H1 (cell line): ENCODE results near the gene TUBAL3. TPM values are rescaled to one million over a fixed set of nuclear protein-coding genes. Genes with fewer than 3 reads are reported as not detected.

Source experiments
- CTCF ChIA-PET: fragments of 300-600 bp; sonication (Branson Sonifier 250); formaldehyde crosslinking; loops from one replicate; lab custom pipeline; 2021; ENCODE audit not compliant: partially characterized antibody; lab: Charles Lee
- POLR2A ChIA-PET: fragments of 300-600 bp; sonication (Branson Sonifier 250); formaldehyde crosslinking; loops from one replicate; lab custom pipeline; 2021; ENCODE audit warnings: inconsistent platforms; ENCODE audit not compliant: partially characterized antibody; lab: Charles Lee
- DNase-seq, 2 experiments: peaks; one replicate each; pipeline versions ENCODE4 v3.0.0 to v3.0.0-alpha.2; 2010 to 2022; ENCODE audit warnings: low spot score in 2 of 2, low read depth in 1 of 2, mixed read lengths in 1 of 2
- FAIRE-seq: peaks from 2 replicates; lab custom pipeline; 2011; peaks lifted over from hg19 to GRCh38; lab: Jason Lieb, UNC
- H2AFZ ChIP-seq: 2 replicates; pipeline ENCODE4 v1.8.1; 2012; ENCODE audit warnings: low read length, inconsistent platforms
- H2AK5ac ChIP-seq: 2 replicates; pipeline ENCODE4 v1.6.1; 2013; ENCODE audit warnings: low read depth, low read length
- H2BK120ac ChIP-seq: replicated peaks from 2 replicates; pipeline ENCODE3; 2013; ENCODE audit warnings: low read depth, low read length, inconsistent platforms
- H2BK12ac ChIP-seq: 2 replicates; pipeline ENCODE4 v1.6.1; 2013; ENCODE audit warnings: low read depth, low read length
- H2BK15ac ChIP-seq: 2 replicates; pipeline ENCODE4 v1.6.1; 2013; ENCODE audit warnings: low read length
- H2BK20ac ChIP-seq: 2 replicates; pipeline ENCODE4 v1.6.1; 2013; ENCODE audit warnings: low read length
- H2BK5ac ChIP-seq: 2 replicates; pipeline ENCODE4 v1.6.1; 2013; ENCODE audit warnings: low read depth, low read length
- H3K14ac ChIP-seq: 2 replicates; pipeline ENCODE4 v1.6.1; 2013; ENCODE audit warnings: inconsistent platforms; ENCODE audit not compliant: insufficient read length
- H3K18ac ChIP-seq: 2 replicates; pipeline ENCODE4 v1.6.1; 2013; ENCODE audit warnings: low read length; ENCODE audit errors: extremely low read depth
- H3K23ac ChIP-seq: 2 replicates; pipeline ENCODE4 v1.6.1; 2013; ENCODE audit warnings: inconsistent platforms; ENCODE audit not compliant: insufficient read length
- H3K23me2 ChIP-seq: 2 replicates; pipeline ENCODE4 v1.6.1; 2013; ENCODE audit warnings: low read depth, low read length
- H3K27ac ChIP-seq: 2 replicates; pipeline ENCODE4 v1.6.1; 2011; ENCODE audit warnings: low read depth, low read length, inconsistent platforms
- H3K27me3 ChIP-seq, 4 experiments: replicated peaks in 1 of 4; 1 replicate in 1 of 4; 2 replicates in 3 of 4; pipeline versions ENCODE4 v1.6.1 to v1.8.1; 2011 to 2013; ENCODE audit warnings: low read length in 3 of 4, mild to moderate bottlenecking in 3 of 4, inconsistent platforms in 2 of 4, mixed read lengths in 2 of 4, moderate library complexity in 1 of 4; ENCODE audit not compliant: control insufficient read depth in 3 of 4, insufficient read depth in 3 of 4; ENCODE audit errors: extremely low read depth in 1 of 4
- H3K36me3 ChIP-seq, 4 experiments: 2 replicates each; pipeline versions ENCODE4 v1.6.1 to v1.8.1; 2011 to 2013; ENCODE audit warnings: mild to moderate bottlenecking in 4 of 4, low read length in 3 of 4, moderate library complexity in 2 of 4, control low read depth in 1 of 4, inconsistent platforms in 1 of 4; ENCODE audit not compliant: insufficient read depth in 4 of 4, control insufficient read depth in 2 of 4
- H3K4ac ChIP-seq: replicated peaks from 2 replicates; pipeline ENCODE3; 2013; ENCODE audit warnings: low read length, low read depth, mixed read lengths, inconsistent platforms; ENCODE audit not compliant: insufficient read length
- H3K4me1 ChIP-seq, 4 experiments: replicated peaks in 1 of 4; 1 replicate in 1 of 4; 2 replicates in 3 of 4; pipeline versions ENCODE4 v1.6.1 to v1.8.1; 2011 to 2013; ENCODE audit warnings: low read length in 3 of 4, inconsistent platforms in 2 of 4, mixed read lengths in 1 of 4; ENCODE audit not compliant: insufficient read depth in 4 of 4, control insufficient read depth in 3 of 4
- H3K4me2 ChIP-seq, 2 experiments: 2 replicates each; pipeline versions ENCODE4 v1.6.1 to v1.8.1; 2011 to 2013; ENCODE audit warnings: low read depth in 2 of 2, low read length in 2 of 2, control low read depth in 1 of 2, inconsistent platforms in 1 of 2, mild to moderate bottlenecking in 1 of 2; ENCODE audit not compliant: insufficient read depth in 1 of 2
- H3K4me3 ChIP-seq, 4 experiments: fragments of 200-600, 300-600 bp in 1 of 4; sonication (generic), shearing (Covaris generic), sonication (Bioruptor Twin) in 1 of 4; 2 replicates each; pipeline versions ENCODE4 v1.5.1 to v1.8.1; 2011 to 2016; ENCODE audit warnings: low read length in 4 of 4, low read depth in 3 of 4, control low read depth in 2 of 4, inconsistent platforms in 2 of 4, mild to moderate bottlenecking in 2 of 4, mixed read lengths in 1 of 4, moderate library complexity in 1 of 4; ENCODE audit not compliant: insufficient read depth in 2 of 4; ENCODE audit errors: extremely low read depth in 1 of 4
- H3K56ac ChIP-seq: replicated peaks from 2 replicates; pipeline ENCODE3; 2013; ENCODE audit warnings: low read depth, mild to moderate bottlenecking, mixed read lengths, low read length, inconsistent platforms; ENCODE audit not compliant: insufficient read length
- H3K79me1 ChIP-seq: 2 replicates; pipeline ENCODE4 v1.6.1; 2013; ENCODE audit warnings: low read depth, low read length, control low read depth
- H3K79me2 ChIP-seq, 2 experiments: 2 replicates each; pipeline versions ENCODE4 v1.6.1 to v1.8.1; 2012 to 2013; ENCODE audit warnings: low read length in 2 of 2, mild to moderate bottlenecking in 2 of 2, inconsistent platforms in 1 of 2; ENCODE audit not compliant: insufficient read depth in 2 of 2, control insufficient read depth in 1 of 2
- H3K9ac ChIP-seq, 4 experiments: replicated peaks in 1 of 4; 1 replicate in 1 of 4; 2 replicates in 3 of 4; pipeline versions ENCODE4 v1.6.1 to v1.8.1; 2011 to 2013; ENCODE audit warnings: low read depth in 3 of 4, low read length in 3 of 4, control low read depth in 2 of 4, mild to moderate bottlenecking in 2 of 4, moderate library complexity in 2 of 4, inconsistent platforms in 1 of 4; ENCODE audit errors: extremely low read depth in 1 of 4
- H3K9me3 ChIP-seq, 2 experiments: 2 replicates each; pipeline versions ENCODE4 v1.6.1 to v1.8.1; 2012 to 2013; ENCODE audit warnings: mild to moderate bottlenecking in 2 of 2, moderate library complexity in 2 of 2, control low read depth in 1 of 2, inconsistent platforms in 1 of 2, low read depth in 1 of 2, low read length in 1 of 2, mixed read lengths in 1 of 2; ENCODE audit not compliant: insufficient read depth in 2 of 2
- H4K20me1 ChIP-seq, 2 experiments: replicated peaks in 1 of 2; 2 replicates each; pipeline versions ENCODE3 to v1.8.1; 2011 to 2013; ENCODE audit warnings: inconsistent platforms in 2 of 2, low read length in 2 of 2, mild to moderate bottlenecking in 1 of 2; ENCODE audit not compliant: insufficient read depth in 2 of 2, control insufficient read depth in 1 of 2
- H4K5ac ChIP-seq: 2 replicates; pipeline ENCODE4 v1.6.1; 2013; ENCODE audit warnings: low read length, low read depth, mixed read lengths, inconsistent platforms; ENCODE audit not compliant: insufficient read length
- H4K8ac ChIP-seq: 2 replicates; pipeline ENCODE4 v1.8.0; 2013; ENCODE audit warnings: mild to moderate bottlenecking, moderate library complexity, low read length, inconsistent platforms; ENCODE audit not compliant: insufficient read depth; ENCODE audit errors: extremely low read depth
- H4K91ac ChIP-seq: replicated peaks from 2 replicates; pipeline ENCODE3; 2013; ENCODE audit warnings: low read length, mixed read lengths, inconsistent platforms; ENCODE audit not compliant: insufficient read length
- ASH2L ChIP-seq: fragments of 200-600, 300-600 bp; sonication (generic); IDR thresholded peaks from one replicate; pipeline ENCODE4 v1.7.1; 2017; ENCODE audit warnings: low read length
- CBX8 ChIP-seq: fragments of 300-800, 300-1000 bp; sonication (generic); IDR thresholded peaks from 2 replicates; pipeline ENCODE4 v1.7.1; 2016; ENCODE audit warnings: low read depth, low read length, borderline replicate concordance
- CTBP2 ChIP-seq: IDR thresholded peaks from 2 replicates; pipeline ENCODE4 v1.7.0; 2011; ENCODE audit warnings: borderline replicate concordance, mild to moderate bottlenecking, moderate library complexity, mixed read lengths, low read length; ENCODE audit not compliant: insufficient read depth, insufficient read length
- FOSL1 ChIP-seq: IDR thresholded peaks from 2 replicates; pipeline ENCODE4 v1.6.1; 2011; ENCODE audit warnings: mild to moderate bottlenecking, low read depth, low read length, moderate library complexity; ENCODE audit not compliant: insufficient read depth
- KDM1A ChIP-seq: fragments of 200-600, 300-600 bp; sonication (generic); IDR thresholded peaks from 2 replicates; pipeline ENCODE4 v1.7.1; 2016; ENCODE audit warnings: mild to moderate bottlenecking, low read length, borderline replicate concordance
- KDM4A ChIP-seq: IDR thresholded peaks from one replicate; pipeline ENCODE4 v1.7.1; 2012; ENCODE audit warnings: low read depth, mild to moderate bottlenecking, moderate library complexity, low read length, inconsistent platforms; ENCODE audit not compliant: severe bottlenecking
- NANOG ChIP-seq: IDR thresholded peaks from 2 replicates; pipeline ENCODE4 v1.6.1; 2011; ENCODE audit warnings: low read length, low read depth, mild to moderate bottlenecking, inconsistent platforms; ENCODE audit not compliant: insufficient read depth, poor library complexity, severe bottlenecking
- NRF1 ChIP-seq: IDR thresholded peaks from 2 replicates; pipeline ENCODE4 v1.6.1; 2011; ENCODE audit warnings: mild to moderate bottlenecking, low read depth, low read length, improper control_type of control experiment
- RBBP5 ChIP-seq: IDR thresholded peaks from 2 replicates; pipeline ENCODE4 v1.7.1; 2012; ENCODE audit warnings: low read depth, mild to moderate bottlenecking, inconsistent platforms, low read length, moderate library complexity, borderline replicate concordance
- RXRA ChIP-seq: IDR thresholded peaks from 2 replicates; pipeline ENCODE4 v1.6.1; 2011; ENCODE audit warnings: low read depth, mild to moderate bottlenecking, low read length, moderate library complexity; ENCODE audit not compliant: insufficient read depth
- SRF ChIP-seq: IDR thresholded peaks from 2 replicates; pipeline ENCODE4 v1.6.1; 2011; ENCODE audit warnings: mild to moderate bottlenecking, low read depth, low read length, moderate library complexity
- SUZ12 ChIP-seq: fragments of 200-600 bp; sonication (generic); IDR thresholded peaks from 2 replicates; pipeline ENCODE4 v1.6.1; 2012; ENCODE audit warnings: mild to moderate bottlenecking, inconsistent platforms, low read length, moderate library complexity, mixed read lengths
- TCF12 ChIP-seq: IDR thresholded peaks from 2 replicates; pipeline ENCODE4 v1.6.1; 2011; ENCODE audit warnings: low read depth, mild to moderate bottlenecking, low read length
- WGBS, 2 experiments: shearing (Covaris generic) in 1 of 2; methylation state at CpG; one replicate each; pipeline versions ENCODE4 v1.1.6 to v1.1.7; 2013 to 2015; ENCODE audit warnings: low lambda C conversion rate in 2 of 2, mixed read lengths in 2 of 2, inconsistent platforms in 1 of 2, low coverage in 1 of 2, missing lambda C conversion rate in 1 of 2; ENCODE audit not compliant: insufficient replicate concordance in 2 of 2, insufficient coverage in 1 of 2, insufficient read length in 1 of 2; ENCODE audit errors: extremely low coverage in 1 of 2, missing lambda C conversion rate in 1 of 2; 5-methylcytosine and 5-hydroxymethylcytosine counted together
- polyA plus RNA-seq, 7 experiments: library from polyadenylated mRNA; depleted of rRNA in 3 of 7; stranded (reverse) in 5 of 7; unstranded in 2 of 7; fragments of >200 nt in 5 of 7; fragments of 200-250 nt in 2 of 7; gene quantifications; 1 replicate in 5 of 7; 2 replicates in 1 of 7; 4 replicates in 1 of 7; pipeline versions ENCODE4 v1.2.1 to v1.2.3, GENCODE V29; 2011 to 2013; ENCODE audit warnings: missing spikeins in 2 of 7, mixed read lengths in 2 of 7
- total RNA-seq: library from RNA; stranded (reverse); fragmentation: NEBNext Ultra II Directional; extraction: Animal tissue kit (Norgen Biotek cat#: 25700); gene quantifications from 2 replicates; pipeline ENCODE4 v1.2.1, GENCODE V29; 2021
- TF ChIP-seq, protein P1 (sequence below): IDR thresholded peaks from 2 replicates; pipeline ENCODE4 v1.6.1; 2012; ENCODE audit warnings: inconsistent platforms

TUBAL3 gene
- total and polyA plus RNA-seq, 2 of the 8 experiments (the other 6 are each of a cell fraction or from before 2014, with no cell fraction given) = 0.17 TPM; not detected in 1

- ChIA-PET POLR2A (no interaction called here), CTCF (no interaction called here)
- Histone ChIP-seq H4K5ac (no peak overlapping the region), H3K18ac (no peak overlapping the region), H3K4me2 (no peak overlapping the region), H3K79me1 (no peaks in the 10 kb centered on the region), H2BK20ac (no peak overlapping the region), H2AK5ac (no peak overlapping the region), H2BK5ac (no peak overlapping the region), H4K91ac (no peak overlapping the region), H4K8ac (no peak overlapping the region), H3K14ac (no peak overlapping the region), H2BK12ac (no peak overlapping the region), H2BK15ac (no peak overlapping the region), H3K9ac (no peak overlapping the region), H3K27ac (no peak overlapping the region), H4K20me1 (no peaks in the 10 kb centered on the region), H3K27me3 (no peaks in the 10 kb centered on the region; a peak in 1 of 7 replicates), H3K9me3 (no peaks in the 10 kb centered on the region), H2BK120ac (no peak overlapping the region), H3K36me3 (no peaks in the 10 kb centered on the region), H3K4me1 (no peaks in the 10 kb centered on the region), H3K56ac (no peak overlapping the region), H3K23ac (no peak overlapping the region), H3K79me2 (no peaks in the 10 kb centered on the region), H3K4ac (no peak overlapping the region), H2AFZ (no peak overlapping the region), H3K23me2 (no peaks in the 10 kb centered on the region), H3K4me3 (no peak overlapping the region)
- no peak for TF ChIP-seq FOSL1
- no peak for TF ChIP-seq SUZ12
- TF ChIP-seq KDM4A = no peak
- TF ChIP-seq NANOG = no peak
- no peak for TF ChIP-seq ASH2L
- TF ChIP-seq RBBP5 = no peak
- no peak for TF ChIP-seq KDM1A
- no peak for TF ChIP-seq RXRA
- TF ChIP-seq, protein P1, sequence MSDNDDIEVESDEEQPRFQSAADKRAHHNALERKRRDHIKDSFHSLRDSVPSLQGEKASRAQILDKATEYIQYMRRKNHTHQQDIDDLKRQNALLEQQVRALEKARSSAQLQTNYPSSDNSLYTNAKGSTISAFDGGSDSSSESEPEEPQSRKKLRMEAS = no peak
- TF ChIP-seq TCF12 = no peak
- TF ChIP-seq CBX8 = no peak
- no peak for TF ChIP-seq SRF
- no peak for TF ChIP-seq NRF1
- TF ChIP-seq CTBP2 = no peak
- no peak for FAIRE-seq
- 91% methylated on average over 7 of the region's 7 CpGs; no CpG with 5 or more reads in 1 of the 2 experiments for WGBS, 2 experiments
- no peak for DNase-seq
Measured at GRCh38 chr10:5360318-5360915, 44.2 kb downstream of the TUBAL3 start.
